NCI-H146 treated with DMSO at 0.1 percent for 48 hours (cell line): ENCODE measurements around the gene RBM17.
"Not testable (repeated sequence)": the region's sequence is repeated elsewhere in the genome, so short reads cannot be mapped to it uniquely, and the experiment has no call there.

Experiments used
- DNase-seq: peaks from one replicate; lab custom pipeline; 2025; ENCODE audit not compliant: unreplicated experiment; lab: John Stamatoyannopoulos, UW

The RBM17 gene

GRCh38 chr10:6151087-6151977 is 62.5 kb downstream of the RBM17 start:
- no peak for DNase-seq

DNA sequence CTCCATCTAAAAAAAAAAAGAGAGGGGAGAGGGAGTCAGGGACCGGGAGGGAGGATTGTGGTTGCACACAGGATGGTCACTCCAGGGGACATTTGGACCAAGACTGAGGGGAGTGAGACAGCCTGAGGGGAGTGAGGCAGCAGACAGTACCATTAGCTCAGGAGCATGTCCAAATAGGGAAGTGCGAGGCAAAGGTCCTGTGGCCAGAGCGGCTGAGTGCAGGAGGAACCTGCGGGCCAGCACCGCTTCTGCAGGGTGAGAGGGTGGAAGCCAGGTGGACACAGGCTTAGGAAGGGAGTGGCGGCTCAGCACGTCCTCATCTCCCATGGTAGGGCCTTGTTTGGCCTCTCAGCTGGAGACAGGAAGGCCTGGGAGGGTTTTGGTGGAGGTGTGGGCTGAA is 65.0 kb downstream of the RBM17 start:
- no peak for DNase-seq

DNA sequence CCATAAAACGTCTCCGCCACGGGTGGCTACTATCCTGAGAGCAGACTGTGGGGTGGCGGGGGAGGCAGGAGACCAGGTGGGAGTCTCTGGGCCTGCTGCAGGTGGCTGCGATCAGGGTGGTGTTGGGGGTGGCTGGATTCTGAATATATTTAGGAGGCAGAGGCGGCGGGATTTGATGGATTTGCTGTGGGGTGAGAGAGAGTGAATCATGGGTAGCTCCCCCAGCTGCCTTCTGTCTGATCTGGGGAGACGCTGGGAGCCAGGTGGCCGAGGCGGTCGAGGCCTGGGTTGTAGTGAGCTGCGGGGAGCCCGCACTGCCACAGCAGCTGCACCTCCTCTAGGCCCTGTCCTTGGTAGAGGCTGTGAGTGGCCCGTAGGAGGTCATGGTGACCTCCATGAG is 65.7 kb downstream of the RBM17 start:
- DNase-seq = no peak

DNA sequence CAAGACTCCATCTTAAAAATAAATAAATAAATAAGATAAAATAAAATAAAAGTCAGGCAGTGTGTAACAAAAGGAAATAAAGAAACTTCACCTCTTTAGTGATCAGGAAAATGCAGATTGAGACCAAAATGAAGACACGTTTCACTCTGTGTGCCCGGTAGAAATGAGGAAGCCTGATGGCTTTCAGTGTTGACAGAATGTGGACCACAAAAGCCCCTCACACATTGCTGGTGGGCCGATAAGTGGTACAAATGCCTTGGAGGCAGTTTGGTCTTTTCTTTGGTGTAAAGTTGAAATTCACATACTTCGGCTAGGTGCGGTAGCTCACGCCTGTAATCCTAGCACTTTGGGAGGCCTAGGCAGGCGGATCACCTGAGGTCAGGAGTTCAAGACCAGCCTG is 69.4 kb downstream of the RBM17 start:
- no peak for DNase-seq

- DNase-seq = no peak
Measured at GRCh38 chr10:6161921-6162320, 73.1 kb downstream of the RBM17 start.

GRCh38 chr10:6162589-6163356 is 73.9 kb downstream of the RBM17 start:
- no peak for DNase-seq

GRCh38 chr10:6163364-6164270 is 74.8 kb downstream of the RBM17 start:
- peak; percentile 90 for DNase-seq

DNA sequence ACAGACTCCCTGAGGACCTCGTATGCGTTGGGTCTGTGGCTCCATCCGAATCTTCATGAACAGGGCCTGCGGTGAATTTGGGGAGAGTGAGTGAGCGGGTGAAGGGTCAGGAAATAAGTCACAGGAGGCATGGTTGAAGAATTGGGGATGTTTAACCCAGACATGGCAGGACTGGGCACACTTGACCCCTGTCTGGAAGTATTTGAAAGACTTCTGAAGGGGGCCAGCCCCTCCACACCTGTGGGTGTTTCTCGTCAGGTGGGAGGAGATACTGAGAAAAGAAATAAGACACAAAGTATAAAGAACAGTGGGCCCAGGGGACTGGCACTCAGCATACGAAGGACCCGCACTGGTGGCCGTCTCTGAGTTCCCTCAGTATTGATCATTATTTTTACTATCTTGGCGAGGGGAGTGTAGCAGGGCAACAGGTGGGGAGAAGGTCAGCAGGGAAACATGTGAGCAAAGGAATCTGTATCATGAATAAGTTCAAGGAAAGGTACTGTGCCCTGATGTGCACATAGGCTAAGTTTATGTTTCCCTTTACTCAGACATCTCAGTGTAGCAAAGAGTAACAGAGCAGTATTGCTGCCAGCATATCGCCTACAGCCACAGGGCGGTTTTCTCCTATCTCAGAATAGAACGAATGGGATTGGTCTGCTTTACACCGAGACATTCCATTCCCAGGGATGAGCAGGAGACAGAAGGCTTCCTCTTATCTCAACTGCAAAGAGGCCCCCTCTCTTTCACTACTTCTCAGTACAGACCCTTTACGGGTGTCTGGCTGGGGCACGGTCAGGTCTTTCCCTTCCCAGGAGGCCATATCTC is 75.6 kb downstream of the RBM17 start:
- no peak for DNase-seq

GRCh38 chr10:6165221-6165725 is 76.4 kb downstream of the RBM17 start:
- DNase-seq = no peak

DNA sequence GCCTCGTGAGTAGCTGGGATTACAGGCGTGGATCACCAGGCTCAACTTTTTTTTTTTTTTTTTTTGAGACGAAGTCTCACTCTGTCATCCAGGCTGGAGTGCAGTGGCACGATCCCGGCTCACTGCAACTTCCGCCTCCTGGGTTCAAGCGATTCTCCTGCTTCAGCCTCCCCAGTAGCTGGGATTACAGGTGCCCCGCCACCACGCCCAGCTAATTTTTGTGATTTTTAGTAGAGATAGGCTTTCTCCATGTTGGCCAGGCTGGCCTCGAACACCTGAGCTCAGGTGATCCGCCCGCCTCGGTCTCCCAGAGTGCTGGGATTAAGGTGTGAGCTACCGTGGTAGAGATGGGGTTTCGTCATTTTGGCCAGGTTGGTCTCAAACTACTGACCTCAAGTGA is 77.1 kb downstream of the RBM17 start:
- DNase-seq = not testable (repeated sequence)
